GM12878 (cell line): ENCODE data around the gene TEX36. TPM values are rescaled to one million over a fixed set of nuclear protein-coding genes. Genes with fewer than 3 reads are reported as not detected.
A peak's percentile ranks its signal among the peaks of the same experiment; 100 is the strongest.

Source experiments
- ATAC-seq: fragments of 200-7000 bp; cut with Tn5 transposase; 3 replicates; pipeline ENCODE4 v1.9.1; 2020; ENCODE audit warnings: mild to moderate bottlenecking, moderate library complexity
- BruUV-seq: library from RNA; stranded (reverse); fragments of 400-500 nt; replicated peaks from 2 replicates; lab custom pipeline; 2021; lab: Mats Ljungman, UMichigan
- CTCF ChIA-PET: fragments of 300-600 bp; sonication (Branson Sonifier 250); formaldehyde crosslinking; extraction: SDS; loops from one replicate; lab custom pipeline; 2021; ENCODE audit warnings: inconsistent platforms; lab: Yijun Ruan, JAX
- POLR2A ChIA-PET: fragments of 350-600 bp; formaldehyde crosslinking; extraction: SDS; loops from one replicate; lab custom pipeline; 2021; ENCODE audit warnings: inconsistent platforms; lab: Charles Lee
- RAD21 ChIA-PET: fragments of 300-600 bp; sonication (Branson Sonifier 250); formaldehyde crosslinking; loops from one replicate; lab custom pipeline; 2023; ENCODE audit warnings: antibody characterized with exemption; ENCODE audit not compliant: unreplicated experiment; lab: Charles Lee
- SMC1A ChIA-PET: fragments of 300-600 bp; sonication (Branson Sonifier 250); formaldehyde crosslinking; loops from one replicate; lab custom pipeline; 2023; ENCODE audit not compliant: unreplicated experiment, uncharacterized antibody; lab: Charles Lee
- DNase-seq: peaks from one replicate; pipeline ENCODE4 v3.0.0-alpha.2; 2011; ENCODE audit warnings: low read depth, low spot score
- FAIRE-seq: peaks from 3 replicates; lab custom pipeline; 2011; peaks lifted over from hg19 to GRCh38; lab: Jason Lieb, UNC
- H2AFZ ChIP-seq: 2 replicates; pipeline ENCODE4 v1.6.0; 2011; ENCODE audit warnings: low read depth, low read length, control low read depth; ENCODE audit not compliant: control insufficient read depth
- H3K27ac ChIP-seq: 2 replicates; pipeline ENCODE4 v1.5.1; 2011; ENCODE audit warnings: control low read depth; ENCODE audit not compliant: control insufficient read depth, insufficient read depth
- H3K27me3 ChIP-seq, 2 experiments: replicated peaks in 1 of 2; 2 replicates each; pipeline versions ENCODE4 v1.6.0 to v1.6.1; 2011; ENCODE audit warnings: low read length in 1 of 2; ENCODE audit not compliant: control insufficient read depth in 2 of 2, insufficient read depth in 2 of 2
- H3K36me3 ChIP-seq, 2 experiments: 2 replicates each; pipeline ENCODE4 v1.5.1; 2011; ENCODE audit warnings: low read length in 1 of 2; ENCODE audit not compliant: control insufficient read depth in 2 of 2, insufficient read depth in 2 of 2
- H3K4me1 ChIP-seq: 2 replicates; pipeline ENCODE4 v1.6.1; 2011; ENCODE audit warnings: mild to moderate bottlenecking, low read length, moderate library complexity, mixed read lengths; ENCODE audit not compliant: control insufficient read depth, insufficient read depth
- H3K4me2 ChIP-seq: 2 replicates; pipeline ENCODE4 v1.6.0; 2011; ENCODE audit warnings: control low read depth; ENCODE audit not compliant: control insufficient read depth, insufficient read depth
- H3K4me3 ChIP-seq: fragments of 200-600 bp; sonication (generic); 2 replicates; pipeline ENCODE4 v1.5.1; 2016
- H3K79me2 ChIP-seq: 2 replicates; pipeline ENCODE4 v1.6.0; 2011; ENCODE audit warnings: low read length; ENCODE audit not compliant: control insufficient read depth, insufficient read depth
- H3K9ac ChIP-seq: 2 replicates; pipeline ENCODE4 v1.8.0; 2011; ENCODE audit warnings: low read length, control low read depth, mixed read lengths; ENCODE audit not compliant: control insufficient read depth, insufficient read depth
- H3K9me3 ChIP-seq: replicated peaks from 3 replicates; pipeline ENCODE4 v1.5.1; 2011; ENCODE audit warnings: mild to moderate bottlenecking, low read length; ENCODE audit not compliant: control insufficient read depth, insufficient read depth
- H4K20me1 ChIP-seq: 2 replicates; pipeline ENCODE4 v1.6.0; 2011; ENCODE audit not compliant: control insufficient read depth, insufficient read depth
- MEF2B ChIP-seq: fragments of 450-650 bp; IDR thresholded peaks from 2 replicates; pipeline ENCODE4 v1.6.1; 2018; ENCODE audit warnings: mild to moderate bottlenecking, moderate library complexity; ENCODE audit not compliant: partially characterized antibody, poor library complexity, severe bottlenecking
- MYC ChIP-seq: IDR thresholded peaks from 2 replicates; pipeline ENCODE4 v1.6.1; 2011; ENCODE audit warnings: mild to moderate bottlenecking, low read length, moderate library complexity, inconsistent platforms; ENCODE audit not compliant: insufficient read depth, insufficient replicate concordance, insufficient read length, severe bottlenecking
- NRF1 ChIP-seq: conservative IDR thresholded peaks from 2 replicates; pipeline ENCODE4 v1.6.1; 2011; ENCODE audit warnings: mild to moderate bottlenecking, low read depth, low read length, improper control_type of control experiment
- WGBS: methylation state at CpG from one replicate; pipeline ENCODE4 v1.1.6; 2016; ENCODE audit warnings: low lambda C conversion rate; ENCODE audit not compliant: insufficient replicate concordance, insufficient coverage; ENCODE audit errors: missing lambda C conversion rate; 5-methylcytosine and 5-hydroxymethylcytosine counted together
- in situ Hi-C: fragments of 300-500 bp; cut with MboI; formaldehyde crosslinking; loops from 9 replicates; pipeline ENCODE4 v1.14.3; 2018; ENCODE audit warnings: mixed read lengths
- intact Hi-C: fragments of 100-400 bp; cut with micrococcal nuclease; formaldehyde crosslinking; loops from one replicate; pipeline ENCODE4 v1.14.2; 2022; ENCODE audit not compliant: unreplicated experiment
- polyA plus RNA-seq, 11 experiments: library from polyadenylated mRNA; depleted of rRNA in 4 of 11; unstranded in 6 of 11; stranded (reverse) in 5 of 11; fragments of >200 nt; fragmentation: Nextera tagmentation in 4 of 11; fragmentation: Illumina TruSeq in 1 of 11; extraction: Ambion mirVana in 4 of 11; extraction: Trizol in 1 of 11; gene quantifications; 1 replicate in 1 of 11; 2 replicates in 10 of 11; pipeline versions ENCODE4 v1.2.1 to v1.2.3, GENCODE V29; 2011 to 2016; ENCODE audit warnings: inconsistent platforms in 2 of 11, missing spikeins in 2 of 11, low read depth in 1 of 11
- total RNA-seq, 4 experiments: library from RNA; depleted of rRNA in 3 of 4; stranded (reverse); fragments of >200 nt in 3 of 4; fragmentation: Illumina TruSeq in 1 of 4; extraction: Trizol in 1 of 4; gene quantifications; 2 replicates each; pipeline versions ENCODE4 v1.2.1 to v1.2.3, GENCODE V29; 2013 to 2021

The TEX36 gene
- total and polyA plus RNA-seq, 10 of the 15 experiments (the other 5 are each of a cell fraction or from before 2014, with no cell fraction given), result not detected

GRCh38 chr10:125700355-125700911 is 17.5 kb upstream of the TEX36 start:
- H3K4me2 ChIP-seq, result no peak overlapping the region
- DNase-seq, result no peak
- no peak for FAIRE-seq
- no TSS peak for BruUV-seq
- no peak overlapping the region for H3K27ac ChIP-seq
- intact Hi-C loops (no loop called here), in situ Hi-C loops (loop anchor here (10.0 kb wide), 1 partner anchor 344 kb away; no protein-coding TSS in a partner anchor)
- H3K9me3 ChIP-seq, result no peaks in the 10 kb centered on the region
- H3K79me2 ChIP-seq, result no peaks in the 10 kb centered on the region
- ChIA-PET CTCF (interaction anchor here (1.1 kb wide), 1 partner anchor 652 kb away, joined by 3 read pairs; no protein-coding TSS in a partner anchor), POLR2A (interaction anchor here (0.5 kb wide), 1 partner anchor 12 kb away, joined by 3 read pairs; no protein-coding TSS in a partner anchor), RAD21 (no interaction called here), SMC1A (interaction anchor here (0.9 kb wide), 1 partner anchor 11 kb away, joined by 3 read pairs; no protein-coding TSS in a partner anchor)
- H3K4me3 ChIP-seq, result no peak overlapping the region
- no peaks in the 10 kb centered on the region for H3K27me3 ChIP-seq
- 34% methylated on average over 3 of the region's 3 CpGs for WGBS
- no peaks in the 10 kb centered on the region for H3K4me1 ChIP-seq
- H2AFZ ChIP-seq, result no peak overlapping the region
- no peak overlapping the region for H3K9ac ChIP-seq
- ATAC-seq, result no peak
- no peak for TF ChIP-seq MYC
- H4K20me1 ChIP-seq, result no peaks in the 10 kb centered on the region
- no peaks in the 10 kb centered on the region for H3K36me3 ChIP-seq

- WGBS, result 22% methylated on average over 6 of the region's 6 CpGs
- Histone ChIP-seq H3K4me2 (no peak overlapping the region), H3K4me3 (no peak overlapping the region), H4K20me1 (no peaks in the 10 kb centered on the region), H3K9me3 (no peaks in the 10 kb centered on the region), H3K27ac (no peak overlapping the region), H2AFZ (no peak overlapping the region), H3K79me2 (no peaks in the 10 kb centered on the region), H3K9ac (no peak overlapping the region), H3K36me3 (no peaks in the 10 kb centered on the region), H3K27me3 (no peaks in the 10 kb centered on the region), H3K4me1 (no peaks in the 10 kb centered on the region)
- in situ Hi-C loops, result loop anchor here (10.0 kb wide), 1 partner anchor 345 kb away; no protein-coding TSS in a partner anchor
- ChIA-PET RAD21 (no interaction called here), CTCF (interaction anchor here (1.1 kb wide), 1 partner anchor 651 kb away, joined by 3 read pairs; no protein-coding TSS in a partner anchor), POLR2A (no interaction called here), SMC1A (interaction anchor here (0.9 kb wide), 1 partner anchor 10 kb away, joined by 3 read pairs; no protein-coding TSS in a partner anchor)
- peak; percentile 21; the same call in 2 of the 3 replicates for ATAC-seq
- no TSS peak for BruUV-seq
- no peak for DNase-seq
- TF ChIP-seq MEF2B, result peak; percentile 44
- TF ChIP-seq NRF1, result no peak
- intact Hi-C loops, result no loop called here
- FAIRE-seq, result no peak
Observed at GRCh38 chr10:125699562-125700143, 16.7 kb upstream of the TEX36 start.
